ENCODE measurements around the gene STOML2. TPM values are rescaled to one million over a fixed set of nuclear protein-coding genes. Genes with fewer than 3 reads are reported as not detected.

The STOML2 gene
- total RNA-seq, 2 donors from 2014 or later, result 100 to 114 TPM

DNA sequence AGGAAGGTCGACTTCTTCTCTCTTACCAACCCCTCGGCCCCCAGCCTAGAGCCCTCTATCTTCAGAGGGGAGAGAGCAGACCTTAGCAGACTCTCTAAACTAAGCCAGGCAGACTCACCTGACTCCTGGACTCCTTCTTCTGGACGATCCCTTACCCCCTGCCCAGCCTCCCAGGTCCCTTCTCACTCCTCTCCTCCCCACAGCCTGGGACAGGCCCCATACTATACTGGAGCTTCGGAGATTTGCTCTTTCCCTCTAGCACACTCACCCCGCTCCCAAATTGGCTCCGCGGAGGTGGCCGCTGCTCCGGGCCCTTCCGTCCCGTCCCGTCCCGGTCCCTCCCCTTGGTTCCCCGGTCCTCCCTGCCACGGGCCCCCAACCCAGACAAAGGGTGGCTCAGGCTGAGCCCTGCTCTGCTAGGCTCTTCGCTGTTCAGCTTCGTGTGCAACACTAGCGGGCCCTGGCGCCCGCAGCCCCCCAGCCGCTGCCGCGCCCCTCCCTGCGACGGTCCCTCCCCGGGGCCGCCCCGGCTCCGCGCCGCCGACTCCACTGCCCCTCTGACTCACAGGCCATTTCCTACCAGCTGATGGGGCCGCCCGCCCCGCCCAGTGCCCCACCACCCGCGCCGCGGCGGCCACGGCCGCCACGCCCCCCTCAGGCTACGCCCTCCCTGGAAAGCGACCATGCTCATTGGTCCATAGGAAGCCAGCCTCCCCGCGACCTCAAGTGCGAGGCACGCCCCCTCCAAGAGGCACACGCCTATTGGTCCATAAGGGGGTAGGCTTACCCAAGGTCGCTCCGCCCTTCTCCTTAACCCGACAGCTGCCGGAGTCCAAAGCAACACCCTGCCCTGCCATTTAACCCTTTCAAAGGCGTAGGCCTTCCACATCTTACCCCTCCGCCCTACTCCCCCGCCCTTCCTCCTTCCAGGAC is 8.3 kb upstream of the STOML2 start:
- peaks cover 8 to 11% of the 10 kb centered on the region in 2 donors for H3K36me3 ChIP-seq
- peaks cover 11% of the 10 kb centered on the region for H3K4me1 ChIP-seq (replicated peaks)
- WGBS, result 1% methylated on average over 54 of the region's 57 CpGs
- H3K27me3 ChIP-seq (replicated peaks; ENCODE audit: insufficient read depth), result no peaks in the 10 kb centered on the region
- DNase-seq (ENCODE audit: low spot score), result peak; percentile 98
- intact Hi-C loops (cut with DNase I), result loop anchor here (10.0 kb wide), 3 partner anchors 54 to 624 kb away; partner anchors contain the start of genes CREB3, TESK1, TLN1 and UNC13B
- TF ChIP-seq POLR2A (IDR thresholded peaks at IDR 0.05), result peak; percentile 80
- TF ChIP-seq, protein P1, sequence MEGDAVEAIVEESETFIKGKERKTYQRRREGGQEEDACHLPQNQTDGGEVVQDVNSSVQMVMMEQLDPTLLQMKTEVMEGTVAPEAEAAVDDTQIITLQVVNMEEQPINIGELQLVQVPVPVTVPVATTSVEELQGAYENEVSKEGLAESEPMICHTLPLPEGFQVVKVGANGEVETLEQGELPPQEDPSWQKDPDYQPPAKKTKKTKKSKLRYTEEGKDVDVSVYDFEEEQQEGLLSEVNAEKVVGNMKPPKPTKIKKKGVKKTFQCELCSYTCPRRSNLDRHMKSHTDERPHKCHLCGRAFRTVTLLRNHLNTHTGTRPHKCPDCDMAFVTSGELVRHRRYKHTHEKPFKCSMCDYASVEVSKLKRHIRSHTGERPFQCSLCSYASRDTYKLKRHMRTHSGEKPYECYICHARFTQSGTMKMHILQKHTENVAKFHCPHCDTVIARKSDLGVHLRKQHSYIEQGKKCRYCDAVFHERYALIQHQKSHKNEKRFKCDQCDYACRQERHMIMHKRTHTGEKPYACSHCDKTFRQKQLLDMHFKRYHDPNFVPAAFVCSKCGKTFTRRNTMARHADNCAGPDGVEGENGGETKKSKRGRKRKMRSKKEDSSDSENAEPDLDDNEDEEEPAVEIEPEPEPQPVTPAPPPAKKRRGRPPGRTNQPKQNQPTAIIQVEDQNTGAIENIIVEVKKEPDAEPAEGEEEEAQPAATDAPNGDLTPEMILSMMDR (IDR thresholded peaks at IDR 0.05), result peak in 1 of 4 experiments; percentile 7
- TF ChIP-seq POLR2AphosphoS5 (IDR thresholded peaks at IDR 0.05), result peak; percentile 83
- H3K27ac ChIP-seq, result peak overlapping the region; percentile 72 to 77
- peak overlapping the region; percentile 70 to 73 for H3K4me3 ChIP-seq
- no peaks in the 10 kb centered on the region for H3K9me3 ChIP-seq

DNA sequence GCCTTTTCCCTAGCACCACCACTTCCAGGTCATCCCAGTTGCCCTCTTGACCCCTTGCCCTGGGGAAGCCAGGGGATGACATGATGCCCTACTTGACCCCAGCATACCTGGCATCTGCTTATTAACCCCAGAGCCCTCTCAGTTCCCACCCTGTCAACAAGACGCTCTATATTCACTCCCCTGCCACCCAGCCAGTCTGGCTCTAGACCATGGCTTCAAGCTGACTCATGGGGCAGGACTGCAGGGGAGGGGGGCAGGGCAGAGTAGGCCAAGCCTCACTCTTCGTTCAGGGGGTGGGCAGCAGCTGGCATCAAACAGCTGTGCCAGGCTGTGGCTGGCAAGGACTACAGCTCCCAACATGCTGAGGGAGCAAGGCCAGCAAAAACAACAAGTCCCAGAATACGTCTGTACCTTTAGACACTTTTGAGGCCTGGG is 7.4 kb upstream of the STOML2 start:
- DNase-seq (ENCODE audit: low spot score), result no peak
- Histone ChIP-seq H3K4me1 (replicated peaks) (peaks cover 11% of the 10 kb centered on the region), H3K4me3 (peak overlapping the region in 1 of 2 donors; percentile 73)

DNA sequence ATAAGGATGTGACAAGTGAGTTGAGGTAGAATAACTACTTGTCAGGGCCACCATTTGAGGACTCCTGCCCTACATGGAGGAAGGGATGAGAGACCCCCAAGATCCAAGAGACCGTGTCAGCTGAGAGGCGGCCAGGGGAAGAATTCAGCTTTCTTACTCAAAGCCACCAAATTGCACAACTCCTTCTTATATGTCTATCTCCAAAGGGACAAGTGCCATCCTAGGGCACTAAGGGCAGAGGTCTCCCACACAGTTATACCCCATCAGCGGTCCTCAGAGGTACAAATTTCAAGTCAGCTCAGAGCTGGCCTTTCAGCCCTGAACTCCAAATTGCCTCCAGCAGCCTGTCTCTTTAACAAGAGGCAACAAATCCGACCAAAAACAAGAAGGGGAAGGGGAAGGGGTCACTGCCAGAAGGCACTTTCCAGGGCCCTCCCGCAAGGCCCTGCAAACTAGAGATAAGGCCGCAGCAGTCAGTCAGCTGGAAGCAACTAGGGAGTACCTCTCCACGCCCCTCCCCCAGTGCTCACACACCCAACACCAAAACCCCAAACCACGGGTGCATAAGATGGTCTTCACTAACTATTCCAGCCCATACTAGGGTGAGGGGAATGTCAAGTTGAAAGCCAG is 6.1 kb upstream of the STOML2 start:
- Histone ChIP-seq H3K27ac (no peak overlapping the region), H3K4me1 (replicated peaks) (peaks cover 11% of the 10 kb centered on the region), H3K27me3 (replicated peaks; ENCODE audit: insufficient read depth) (no peaks in the 10 kb centered on the region), H3K4me3 (no peak overlapping the region), H3K36me3 (peaks cover 20 to 28% of the 10 kb centered on the region in 2 donors), H3K9me3 (no peaks in the 10 kb centered on the region)
- TF ChIP-seq POLR2A (IDR thresholded peaks at IDR 0.05), result no peak
- TF ChIP-seq, protein P1 (IDR thresholded peaks at IDR 0.05), result no peak
- TF ChIP-seq POLR2AphosphoS5 (IDR thresholded peaks at IDR 0.05), result no peak
- intact Hi-C loops (cut with DNase I), result no loop called here
- WGBS, result 67% methylated on average over 8 of the region's 8 CpGs
- no peak for DNase-seq (ENCODE audit: low spot score)

More for the DNA sequence above, 7.4 kb upstream of the STOML2 start:
- no peaks in the 10 kb centered on the region for H3K27me3 ChIP-seq (replicated peaks; ENCODE audit: insufficient read depth)
- WGBS, result 11% methylated on average over 3 of the region's 3 CpGs
- H3K27ac ChIP-seq, result no peak overlapping the region
- intact Hi-C loops (cut with DNase I), result loop anchor here (10.0 kb wide), 3 partner anchors 54 to 624 kb away; partner anchors contain the start of genes CREB3, TESK1, TLN1 and UNC13B
- H3K36me3 ChIP-seq, result peaks cover 16 to 20% of the 10 kb centered on the region in 2 donors
- H3K9me3 ChIP-seq, result no peaks in the 10 kb centered on the region
- TF ChIP-seq POLR2AphosphoS5 (IDR thresholded peaks at IDR 0.05) (no peak), POLR2A (IDR thresholded peaks at IDR 0.05) (no peak)
- TF ChIP-seq, protein P1 (IDR thresholded peaks at IDR 0.05), result no peak

DNA sequence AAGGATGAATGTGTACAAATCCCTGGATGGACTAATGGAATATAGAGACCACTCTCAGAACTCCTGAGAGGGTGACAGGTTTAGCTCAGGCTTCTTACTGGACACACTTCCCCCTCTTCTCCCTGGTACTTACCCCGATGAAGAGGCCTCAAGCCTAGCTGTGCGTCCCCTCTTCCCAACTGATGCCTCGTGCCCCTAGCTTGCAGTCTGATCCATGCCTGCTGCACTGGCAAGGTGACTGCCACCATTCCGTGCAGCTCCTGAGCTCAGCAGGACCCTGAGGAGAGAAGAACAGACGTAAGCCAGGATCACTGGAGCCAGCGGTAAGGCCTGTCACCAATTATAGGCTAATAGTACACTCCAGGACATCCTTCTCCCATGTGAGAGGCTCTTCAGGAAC is 5.5 kb upstream of the STOML2 start:
- H3K27ac ChIP-seq, result no peak overlapping the region
- H3K4me3 ChIP-seq, result no peak overlapping the region
- 93% methylated on average over 6 of the region's 6 CpGs for WGBS
- peaks cover 20 to 28% of the 10 kb centered on the region in 2 donors for H3K36me3 ChIP-seq
- H3K27me3 ChIP-seq (replicated peaks; ENCODE audit: insufficient read depth), result no peaks in the 10 kb centered on the region
- DNase-seq (ENCODE audit: low spot score), result no peak
- no peaks in the 10 kb centered on the region for H3K9me3 ChIP-seq
- intact Hi-C loops (cut with DNase I), result no loop called here
- peaks cover 6% of the 10 kb centered on the region for H3K4me1 ChIP-seq (replicated peaks)
- TF ChIP-seq POLR2A (IDR thresholded peaks at IDR 0.05), result no peak
- TF ChIP-seq POLR2AphosphoS5 (IDR thresholded peaks at IDR 0.05), result no peak
- TF ChIP-seq, protein P1 (IDR thresholded peaks at IDR 0.05), result no peak
